MCF 10A (cell line): Measurements from ENCODE around the gene TOPAZ1. TPM values are rescaled to one million over a fixed set of nuclear protein-coding genes. Genes with fewer than 3 reads are reported as not detected.

Experiments
- BruUV-seq: library from RNA; stranded (reverse); fragments of 400-500 nt; replicated peaks from 2 replicates; lab custom pipeline; 2021; lab: Mats Ljungman, UMichigan
- CTCF ChIA-PET: fragments of 300-600 bp; sonication (Branson Sonifier 250); formaldehyde crosslinking; extraction: SDS; loops from one replicate; lab custom pipeline; 2021; ENCODE audit warnings: antibody characterized with exemption, inconsistent platforms; lab: Yijun Ruan, JAX
- POLR2A ChIA-PET: fragments of 300-600, 350-650 bp; sonication (Branson Sonifier 250); formaldehyde crosslinking; extraction: SDS; loops from one replicate; lab custom pipeline; 2020; ENCODE audit warnings: antibody characterized with exemption, inconsistent platforms; lab: Yijun Ruan, JAX
- DNase-seq: peaks from one replicate; pipeline ENCODE4 v3.0.0-alpha.2; 2018; ENCODE audit not compliant: unreplicated experiment
- H3K27ac Mint-ChIP-seq: one replicate; pipeline ENCODE4 v1.8.0; 2022; ENCODE audit warnings: mild to moderate bottlenecking, low read depth, mixed read lengths; ENCODE audit not compliant: unreplicated experiment
- H3K27me3 Mint-ChIP-seq: one replicate; pipeline ENCODE4 v1.8.0; 2022; ENCODE audit warnings: mixed read lengths; ENCODE audit not compliant: insufficient read depth, unreplicated experiment
- H3K36me3 Mint-ChIP-seq: one replicate; pipeline ENCODE4 v1.8.0; 2022; ENCODE audit warnings: mild to moderate bottlenecking, moderate library complexity, mixed read lengths; ENCODE audit not compliant: insufficient read depth, unreplicated experiment
- H3K4me1 Mint-ChIP-seq: one replicate; pipeline ENCODE4 v1.8.0; 2022; ENCODE audit warnings: mixed read lengths; ENCODE audit not compliant: insufficient read depth, unreplicated experiment
- H3K4me3 Mint-ChIP-seq: one replicate; pipeline ENCODE4 v1.8.0; 2022; ENCODE audit warnings: mild to moderate bottlenecking, moderate library complexity, mixed read lengths; ENCODE audit not compliant: unreplicated experiment
- H3K9me3 Mint-ChIP-seq: one replicate; pipeline ENCODE4 v1.8.0; 2022; ENCODE audit warnings: mixed read lengths; ENCODE audit not compliant: unreplicated experiment
- intact Hi-C: fragments of 100-400 bp; cut with micrococcal nuclease; formaldehyde crosslinking; loops from 2 replicates; pipeline ENCODE4 v1.14.1; 2022
- total RNA-seq: library from RNA; stranded (reverse); gene quantifications from 2 replicates; pipeline ENCODE4 v1.2.3, GENCODE V29; 2022
- TF ChIP-seq, protein P1 (sequence below): fragments of 200-600 bp; IDR thresholded peaks from one replicate; pipeline ENCODE4 v1.8.0; 2022; ENCODE audit warnings: antibody characterized with exemption, mild to moderate bottlenecking; ENCODE audit not compliant: unreplicated experiment

TOPAZ1 gene
- total RNA-seq, 1 experiment from 2014 or later, result not detected

GRCh38 chr3:44227632-44228031, 14.1 kb upstream of the TOPAZ1 start:
- ChIA-PET POLR2A (no interaction called here), CTCF (interaction anchor here (0.7 to 1.3 kb wide), 4 partner anchors 8 to 685 kb away, joined by 3 to 4 read pairs (median 3); no protein-coding TSS in a partner anchor)
- Mint-ChIP-seq H3K27ac (no peak overlapping the region), H3K36me3 (no peaks in the 10 kb centered on the region), H3K9me3 (no peaks in the 10 kb centered on the region), H3K4me3 (no peak overlapping the region), H3K4me1 (no peaks in the 10 kb centered on the region), H3K27me3 (peaks cover 14% of the 10 kb centered on the region)
- no peak for DNase-seq
- no TSS peak for BruUV-seq
- intact Hi-C loops, result no loop called here
- TF ChIP-seq, protein P1, sequence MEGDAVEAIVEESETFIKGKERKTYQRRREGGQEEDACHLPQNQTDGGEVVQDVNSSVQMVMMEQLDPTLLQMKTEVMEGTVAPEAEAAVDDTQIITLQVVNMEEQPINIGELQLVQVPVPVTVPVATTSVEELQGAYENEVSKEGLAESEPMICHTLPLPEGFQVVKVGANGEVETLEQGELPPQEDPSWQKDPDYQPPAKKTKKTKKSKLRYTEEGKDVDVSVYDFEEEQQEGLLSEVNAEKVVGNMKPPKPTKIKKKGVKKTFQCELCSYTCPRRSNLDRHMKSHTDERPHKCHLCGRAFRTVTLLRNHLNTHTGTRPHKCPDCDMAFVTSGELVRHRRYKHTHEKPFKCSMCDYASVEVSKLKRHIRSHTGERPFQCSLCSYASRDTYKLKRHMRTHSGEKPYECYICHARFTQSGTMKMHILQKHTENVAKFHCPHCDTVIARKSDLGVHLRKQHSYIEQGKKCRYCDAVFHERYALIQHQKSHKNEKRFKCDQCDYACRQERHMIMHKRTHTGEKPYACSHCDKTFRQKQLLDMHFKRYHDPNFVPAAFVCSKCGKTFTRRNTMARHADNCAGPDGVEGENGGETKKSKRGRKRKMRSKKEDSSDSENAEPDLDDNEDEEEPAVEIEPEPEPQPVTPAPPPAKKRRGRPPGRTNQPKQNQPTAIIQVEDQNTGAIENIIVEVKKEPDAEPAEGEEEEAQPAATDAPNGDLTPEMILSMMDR, result no peak

- Mint-ChIP-seq H3K4me3 (no peak overlapping the region), H3K27me3 (peaks cover 14% of the 10 kb centered on the region), H3K4me1 (no peaks in the 10 kb centered on the region), H3K36me3 (no peaks in the 10 kb centered on the region), H3K27ac (no peak overlapping the region), H3K9me3 (no peaks in the 10 kb centered on the region)
- intact Hi-C loops, result no loop called here
- CTCF ChIA-PET, result interaction anchor here (0.5 to 1.3 kb wide), 2 partner anchors 8 to 1742 kb away, joined by 3 read pairs; no protein-coding TSS in a partner anchor
- POLR2A ChIA-PET, result no interaction called here
- TF ChIP-seq, protein P1, result no peak
- no TSS peak for BruUV-seq
- DNase-seq, result no peak
These were observed 12.8 kb upstream of the TOPAZ1 start for GRCh38 chr3:44228900-44229299.

DNA sequence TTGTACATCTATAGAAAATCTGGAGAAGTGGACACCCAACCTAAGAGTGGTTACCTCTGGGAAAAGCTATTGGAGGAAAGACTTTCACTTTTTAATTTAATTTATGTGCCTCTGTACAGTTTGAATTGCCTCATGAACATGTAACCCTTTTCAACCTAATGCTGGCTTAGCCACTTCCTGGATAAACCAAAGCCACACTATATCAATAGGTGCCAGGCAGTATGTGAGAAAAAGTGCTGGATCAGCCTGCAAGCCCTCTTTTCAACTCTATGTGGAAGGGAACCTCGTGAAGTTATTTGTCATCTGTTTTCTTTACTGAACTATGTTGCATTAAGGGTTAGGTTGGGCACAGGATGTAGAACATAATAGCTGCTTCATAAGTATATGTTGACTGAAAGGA, 9.3 kb upstream of the TOPAZ1 start:
- no peak for DNase-seq
- H3K9me3 Mint-ChIP-seq, result no peaks in the 10 kb centered on the region
- POLR2A ChIA-PET, result no interaction called here

GRCh38 chr3:44234648-44235268, 6.9 kb upstream of the TOPAZ1 start:
- CTCF ChIA-PET, result interaction anchor here (0.6 to 2.5 kb wide), 12 partner anchors 10 to 691 kb away, joined by 3 to 12 read pairs (median 4); no protein-coding TSS in a partner anchor
- H3K4me1 Mint-ChIP-seq, result peaks cover 6% of the 10 kb centered on the region
- TF ChIP-seq, protein P1, result no peak

More for the DNA sequence above, 9.3 kb upstream of the TOPAZ1 start:
- TF ChIP-seq, protein P1, result no peak
- no TSS peak for BruUV-seq
- H3K36me3 Mint-ChIP-seq, result no peaks in the 10 kb centered on the region
- intact Hi-C loops, result no loop called here
- H3K4me1 Mint-ChIP-seq, result peaks cover 6% of the 10 kb centered on the region
- CTCF ChIA-PET, result no interaction called here
- no peak overlapping the region for H3K4me3 Mint-ChIP-seq
- H3K27me3 Mint-ChIP-seq, result no peaks in the 10 kb centered on the region
- no peak overlapping the region for H3K27ac Mint-ChIP-seq

More at GRCh38 chr3:44234648-44235268, 6.9 kb upstream of the TOPAZ1 start:
- H3K27me3 Mint-ChIP-seq, result no peaks in the 10 kb centered on the region
- H3K27ac Mint-ChIP-seq, result no peak overlapping the region
- H3K4me3 Mint-ChIP-seq, result no peak overlapping the region
- intact Hi-C loops, result no loop called here
- no peaks in the 10 kb centered on the region for H3K9me3 Mint-ChIP-seq
- DNase-seq, result no peak
- BruUV-seq, result no TSS peak
- POLR2A ChIA-PET, result no interaction called here
- H3K36me3 Mint-ChIP-seq, result no peaks in the 10 kb centered on the region
